Fibroblast of lung (primary cell): ENCODE results near the gene TMEM63B. TPM values are rescaled to one million over a fixed set of nuclear protein-coding genes. Genes with fewer than 3 reads are reported as not detected.

Source experiments
- DNase-seq, 2 donors: peaks; one replicate each; pipeline versions ENCODE4 v3.0.0 to v3.0.0-alpha.2; 2010; ENCODE audit warnings: low read depth in 2 of 2
- H2AFZ ChIP-seq: 2 replicates; pipeline ENCODE4 v1.5.1; 2012; ENCODE audit warnings: low read length, control low read depth, inconsistent platforms
- H3K27ac ChIP-seq: 2 replicates; pipeline ENCODE4 v1.5.1; 2011; ENCODE audit warnings: low read length, control low read depth; ENCODE audit not compliant: insufficient read depth
- H3K27me3 ChIP-seq: 2 replicates; pipeline ENCODE4 v1.5.1; 2011; ENCODE audit warnings: mild to moderate bottlenecking, low read length; ENCODE audit not compliant: control insufficient read depth, insufficient read depth
- H3K36me3 ChIP-seq: 2 replicates; pipeline ENCODE4 v1.5.1; 2011; ENCODE audit warnings: low read length; ENCODE audit not compliant: control insufficient read depth, insufficient read depth
- H3K4me1 ChIP-seq: 2 replicates; pipeline ENCODE4 v1.5.1; 2011; ENCODE audit warnings: low read length; ENCODE audit not compliant: control insufficient read depth, insufficient read depth; ENCODE audit errors: extremely low read depth
- H3K4me2 ChIP-seq: 2 replicates; pipeline ENCODE4 v1.5.1; 2011; ENCODE audit warnings: low read length, control low read depth; ENCODE audit not compliant: insufficient read depth; ENCODE audit errors: extremely low read depth
- H3K4me3 ChIP-seq, 4 experiments: fragments of 200-600 bp in 1 of 4; sonication (generic) in 1 of 4; replicated peaks in 1 of 4; 2 replicates each; pipeline ENCODE4 v1.5.1; 2011 to 2016; ENCODE audit warnings: low read length in 4 of 4, low read depth in 3 of 4, mild to moderate bottlenecking in 3 of 4, control low read depth in 2 of 4, inconsistent platforms in 1 of 4, mixed read lengths in 1 of 4; ENCODE audit not compliant: insufficient read depth in 1 of 4; ENCODE audit errors: control extremely low read depth in 1 of 4
- H3K79me2 ChIP-seq: 2 replicates; pipeline ENCODE4 v1.5.1; 2012; ENCODE audit warnings: mild to moderate bottlenecking, low read length, inconsistent platforms; ENCODE audit not compliant: control insufficient read depth, insufficient read depth
- H3K9ac ChIP-seq: 2 replicates; pipeline ENCODE4 v1.5.1; 2011; ENCODE audit warnings: mild to moderate bottlenecking, low read length, control low read depth; ENCODE audit not compliant: insufficient read depth
- H3K9me3 ChIP-seq: 2 replicates; pipeline ENCODE4 v1.5.1; 2012; ENCODE audit warnings: low read depth, low read length; ENCODE audit not compliant: control insufficient read depth, insufficient read depth
- H4K20me1 ChIP-seq: 2 replicates; pipeline ENCODE4 v1.5.1; 2011; ENCODE audit warnings: low read length; ENCODE audit not compliant: control insufficient read depth, insufficient read depth; ENCODE audit errors: extremely low read depth
- CTCF ChIP-seq, 2 donors: IDR thresholded peaks in 1 of 2; conservative IDR thresholded peaks in 1 of 2; 1 replicate in 1 of 2; 2 replicates in 1 of 2; pipeline ENCODE4 v1.5.1; 2011 to 2012; ENCODE audit warnings: low read length in 2 of 2, control low read depth in 1 of 2, inconsistent platforms in 1 of 2, low read depth in 1 of 2, mild to moderate bottlenecking in 1 of 2
- EZH2 ChIP-seq: IDR thresholded peaks from 2 replicates; pipeline ENCODE4 v1.5.1; 2012; ENCODE audit warnings: low read length, control low read depth, mild to moderate bottlenecking; ENCODE audit errors: missing control alignments
- polyA plus RNA-seq, 2 donors: library from polyadenylated mRNA; depleted of rRNA in 1 of 2; stranded (reverse) in 1 of 2; unstranded in 1 of 2; fragments of >200 nt; gene quantifications; 2 replicates each; pipeline ENCODE4 v1.2.1, GENCODE V29; 2011 to 2012; ENCODE audit warnings: missing spikeins in 1 of 2
- total RNA-seq: library from RNA; depleted of rRNA; stranded (reverse); fragments of >200 nt; gene quantifications from 2 replicates; pipeline ENCODE4 v1.2.1, GENCODE V29; 2014

TMEM63B gene
- total and polyA plus RNA-seq, 2 donors (not counting 1 experiment from before 2014, with no cell fraction given): 32.2 to 42.1 TPM

- no peak overlapping the region for H3K4me3 ChIP-seq
- TF ChIP-seq EZH2 (no peak), CTCF (conservative IDR thresholded peaks at IDR 0.05 in 1 of 2, IDR thresholded peaks at IDR 0.05 in 1 of 2; ENCODE audit: low read depth in 1 of 2, low read length in 2 of 2) (no peak)
- H3K79me2 ChIP-seq: no peaks in the 10 kb centered on the region
- no peak overlapping the region for H3K4me2 ChIP-seq
- no peak overlapping the region for H3K27ac ChIP-seq
- no peak overlapping the region for H3K9ac ChIP-seq
- H3K9me3 ChIP-seq: no peaks in the 10 kb centered on the region
- H4K20me1 ChIP-seq: no peaks in the 10 kb centered on the region
- DNase-seq: no peak
- no peak overlapping the region for H2AFZ ChIP-seq
- H3K36me3 ChIP-seq: no peaks in the 10 kb centered on the region
- no peaks in the 10 kb centered on the region for H3K27me3 ChIP-seq
- H3K4me1 ChIP-seq: no peaks in the 10 kb centered on the region
Observed at GRCh38 chr6:44185953-44186634, 58.7 kb downstream of the TMEM63B start.

- H3K79me2 ChIP-seq: no peaks in the 10 kb centered on the region
Observed at GRCh38 chr6:44186635-44187025, 59.3 kb downstream of the TMEM63B start.

GRCh38 chr6:44188819-44189218 is 61.5 kb downstream of the TMEM63B start:
- H3K27ac ChIP-seq: no peak overlapping the region
- H3K4me1 ChIP-seq: no peaks in the 10 kb centered on the region
- H3K4me2 ChIP-seq: no peak overlapping the region
- no peaks in the 10 kb centered on the region for H3K27me3 ChIP-seq
- H3K9me3 ChIP-seq: no peaks in the 10 kb centered on the region
- H3K4me3 ChIP-seq: no peak overlapping the region
- H3K9ac ChIP-seq: no peak overlapping the region
- no peaks in the 10 kb centered on the region for H4K20me1 ChIP-seq
- H2AFZ ChIP-seq: no peak overlapping the region
- DNase-seq: no peak
- no peaks in the 10 kb centered on the region for H3K36me3 ChIP-seq
- no peak for TF ChIP-seq CTCF (conservative IDR thresholded peaks at IDR 0.05 in 1 of 2, IDR thresholded peaks at IDR 0.05 in 1 of 2; ENCODE audit: low read depth in 1 of 2, low read length in 2 of 2)
- no peak for TF ChIP-seq EZH2
- no peaks in the 10 kb centered on the region for H3K79me2 ChIP-seq

More at GRCh38 chr6:44186635-44187025, 59.3 kb downstream of the TMEM63B start:
- Histone ChIP-seq H3K36me3 (no peaks in the 10 kb centered on the region), H2AFZ (no peak overlapping the region), H3K4me2 (no peak overlapping the region), H3K27me3 (no peaks in the 10 kb centered on the region), H3K9ac (no peak overlapping the region), H3K4me1 (no peaks in the 10 kb centered on the region), H3K4me3 (no peak overlapping the region), H4K20me1 (no peaks in the 10 kb centered on the region), H3K9me3 (no peaks in the 10 kb centered on the region), H3K27ac (no peak overlapping the region)
- DNase-seq: no peak
- no peak for TF ChIP-seq CTCF (conservative IDR thresholded peaks at IDR 0.05 in 1 of 2, IDR thresholded peaks at IDR 0.05 in 1 of 2; ENCODE audit: low read depth in 1 of 2, low read length in 2 of 2)
- TF ChIP-seq EZH2: no peak
